Mucosa of stomach (tissue), 1 donor: ENCODE measurements around the gene VSTM4.

Experiments used
- H3K27me3 ChIP-seq: one replicate; pipeline ENCODE4 v1.7.0; 2013; ENCODE audit warnings: mild to moderate bottlenecking, low read length; ENCODE audit not compliant: control insufficient read depth, insufficient read depth
- H3K36me3 ChIP-seq: one replicate; pipeline ENCODE4 v1.7.0; 2013; ENCODE audit warnings: low read length; ENCODE audit not compliant: control insufficient read depth, insufficient read depth
- H3K4me1 ChIP-seq: one replicate; pipeline ENCODE4 v1.7.0; 2013; ENCODE audit warnings: mild to moderate bottlenecking, low read length; ENCODE audit not compliant: control insufficient read depth, insufficient read depth
- H3K4me3 ChIP-seq: one replicate; pipeline ENCODE4 v1.7.0; 2013; ENCODE audit warnings: low read length
- H3K9ac ChIP-seq: one replicate; pipeline ENCODE4 v1.7.0; 2013; ENCODE audit warnings: mild to moderate bottlenecking, low read length, moderate library complexity
- H3K9me3 ChIP-seq: one replicate; pipeline ENCODE4 v1.7.0; 2013; ENCODE audit warnings: mild to moderate bottlenecking, low read length, moderate library complexity; ENCODE audit not compliant: control insufficient read depth
- donor health status: Pancreatic carcinoma.

The VSTM4 gene

GRCh38 chr10:49153971-49154370 is 38.6 kb upstream of the VSTM4 start:
- no peak overlapping the region for H3K9ac ChIP-seq
- H3K4me1 ChIP-seq: no peaks in the 10 kb centered on the region
- H3K4me3 ChIP-seq: no peak overlapping the region
- no peaks in the 10 kb centered on the region for H3K9me3 ChIP-seq
- no peaks in the 10 kb centered on the region for H3K27me3 ChIP-seq
- H3K36me3 ChIP-seq: no peaks in the 10 kb centered on the region

DNA sequence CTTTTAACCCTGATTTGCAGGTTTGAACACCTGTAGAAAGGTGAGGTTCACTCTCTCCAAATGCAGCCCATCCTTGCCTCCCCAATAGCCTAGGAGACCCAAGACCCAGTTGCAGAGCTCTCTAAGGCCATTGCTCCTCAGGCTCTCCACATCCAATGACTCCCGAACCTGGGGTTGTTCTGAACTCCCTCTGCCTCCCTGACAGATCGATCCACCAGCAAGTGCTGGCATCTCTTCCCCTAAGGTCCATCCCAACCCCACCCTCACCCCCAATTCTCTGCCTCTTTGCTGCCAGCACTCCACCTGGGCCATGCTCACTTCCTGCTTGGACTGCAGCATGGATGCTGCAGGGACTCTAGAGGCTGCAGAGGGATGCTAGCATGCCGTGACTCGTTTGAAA is 37.8 kb upstream of the VSTM4 start:
- Histone ChIP-seq H3K9me3 (no peaks in the 10 kb centered on the region), H3K9ac (no peak overlapping the region), H3K36me3 (no peaks in the 10 kb centered on the region), H3K4me3 (no peak overlapping the region), H3K27me3 (no peaks in the 10 kb centered on the region), H3K4me1 (no peaks in the 10 kb centered on the region)

GRCh38 chr10:49152663-49153062 is 37.3 kb upstream of the VSTM4 start:
- no peaks in the 10 kb centered on the region for H3K4me1 ChIP-seq
- no peak overlapping the region for H3K4me3 ChIP-seq
- H3K27me3 ChIP-seq: no peaks in the 10 kb centered on the region
- no peak overlapping the region for H3K9ac ChIP-seq
- H3K36me3 ChIP-seq: no peaks in the 10 kb centered on the region
- H3K9me3 ChIP-seq: no peaks in the 10 kb centered on the region

DNA sequence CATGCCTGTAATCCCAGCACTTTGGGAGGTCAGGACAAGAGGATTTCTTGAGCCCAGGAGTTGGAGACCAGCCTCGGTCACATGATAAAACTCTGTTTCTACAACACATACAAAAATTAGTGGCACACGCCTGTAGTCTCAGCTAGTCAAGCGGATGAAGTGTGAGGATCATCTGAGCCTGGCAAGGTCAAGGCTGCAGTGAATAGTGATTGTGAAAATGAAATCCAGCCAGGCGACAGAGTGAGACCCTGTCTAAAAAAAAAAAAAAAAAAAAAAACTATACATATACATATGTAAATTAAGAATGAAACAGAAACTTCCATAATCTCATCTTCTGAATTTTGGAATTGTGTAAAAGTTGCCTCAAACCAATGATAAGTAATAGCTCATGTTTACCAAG is 36.7 kb upstream of the VSTM4 start:
- H3K27me3 ChIP-seq: no peaks in the 10 kb centered on the region
- H3K9ac ChIP-seq: no peak overlapping the region
- H3K36me3 ChIP-seq: no peaks in the 10 kb centered on the region
- no peaks in the 10 kb centered on the region for H3K9me3 ChIP-seq
- no peak overlapping the region for H3K4me3 ChIP-seq
- H3K4me1 ChIP-seq: no peaks in the 10 kb centered on the region

DNA sequence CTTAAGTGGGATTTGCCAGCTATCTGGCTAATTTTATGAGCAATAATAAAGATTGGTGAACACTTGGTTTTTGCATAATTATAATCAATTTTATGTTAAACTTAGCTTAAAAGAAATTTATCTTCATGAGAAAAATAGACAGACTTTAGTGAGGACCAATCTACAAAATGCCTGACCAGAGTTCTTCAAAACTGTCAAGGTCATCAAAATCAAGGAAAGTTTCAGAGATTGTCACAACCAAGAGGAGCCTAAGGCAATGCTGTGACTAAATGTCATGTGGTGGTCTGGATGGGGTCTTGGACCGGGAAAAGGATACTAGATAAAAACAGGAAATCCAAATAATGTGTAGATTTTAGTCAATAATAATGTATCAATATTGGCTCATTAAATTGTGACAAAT is 36.2 kb upstream of the VSTM4 start:
- Histone ChIP-seq H3K9me3 (no peaks in the 10 kb centered on the region), H3K4me1 (no peaks in the 10 kb centered on the region), H3K27me3 (no peaks in the 10 kb centered on the region)

GRCh38 chr10:49151025-49151445 is 35.7 kb upstream of the VSTM4 start:
- no peaks in the 10 kb centered on the region for H3K27me3 ChIP-seq
- H3K9me3 ChIP-seq: no peaks in the 10 kb centered on the region
- H3K4me1 ChIP-seq: no peaks in the 10 kb centered on the region
- no peak overlapping the region for H3K9ac ChIP-seq
- H3K36me3 ChIP-seq: no peaks in the 10 kb centered on the region
- no peak overlapping the region for H3K4me3 ChIP-seq

More for the DNA sequence above, 36.2 kb upstream of the VSTM4 start:
- Histone ChIP-seq H3K36me3 (no peaks in the 10 kb centered on the region), H3K4me3 (no peak overlapping the region), H3K9ac (no peak overlapping the region)

- Histone ChIP-seq H3K27me3 (no peaks in the 10 kb centered on the region), H3K4me1 (no peaks in the 10 kb centered on the region), H3K9ac (no peak overlapping the region), H3K9me3 (no peaks in the 10 kb centered on the region), H3K4me3 (no peak overlapping the region), H3K36me3 (no peaks in the 10 kb centered on the region)
Observed at GRCh38 chr10:49150426-49150825, 35.1 kb upstream of the VSTM4 start.

- H3K4me1 ChIP-seq: no peaks in the 10 kb centered on the region
- H3K9me3 ChIP-seq: no peaks in the 10 kb centered on the region
- no peaks in the 10 kb centered on the region for H3K27me3 ChIP-seq
- H3K4me3 ChIP-seq: no peak overlapping the region
- H3K36me3 ChIP-seq: no peaks in the 10 kb centered on the region
- no peak overlapping the region for H3K9ac ChIP-seq
Observed at GRCh38 chr10:49149881-49150280, 34.6 kb upstream of the VSTM4 start.

GRCh38 chr10:49144058-49144720 is 28.9 kb upstream of the VSTM4 start:
- Histone ChIP-seq H3K4me3 (no peak overlapping the region), H3K4me1 (no peaks in the 10 kb centered on the region), H3K9ac (no peak overlapping the region), H3K9me3 (no peaks in the 10 kb centered on the region), H3K27me3 (no peaks in the 10 kb centered on the region), H3K36me3 (no peaks in the 10 kb centered on the region)

DNA sequence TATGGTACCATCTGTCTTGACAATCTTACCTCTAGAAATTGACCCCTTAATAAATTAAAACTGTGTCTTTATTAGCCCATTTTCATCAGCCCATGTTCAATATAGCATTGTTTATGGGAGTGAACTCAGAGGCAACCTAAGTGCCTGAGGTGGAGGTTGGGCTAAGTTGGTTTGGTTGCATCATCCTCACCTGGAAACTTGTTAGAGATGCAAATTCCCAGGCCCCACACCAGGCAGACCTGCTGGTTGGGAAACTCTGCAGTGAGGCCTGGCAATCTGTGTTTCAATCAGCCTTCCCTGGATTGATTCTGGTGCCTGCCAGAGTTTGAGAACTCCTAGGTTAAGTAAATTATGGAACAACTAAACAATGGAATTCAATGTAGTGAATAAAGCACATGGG is 27.9 kb upstream of the VSTM4 start:
- Histone ChIP-seq H3K4me3 (no peak overlapping the region), H3K4me1 (no peaks in the 10 kb centered on the region), H3K9ac (no peak overlapping the region), H3K36me3 (no peaks in the 10 kb centered on the region), H3K27me3 (no peaks in the 10 kb centered on the region), H3K9me3 (no peaks in the 10 kb centered on the region)

GRCh38 chr10:49141541-49142332 is 26.4 kb upstream of the VSTM4 start:
- H3K36me3 ChIP-seq: no peaks in the 10 kb centered on the region
- no peaks in the 10 kb centered on the region for H3K27me3 ChIP-seq

GRCh38 chr10:49140304-49141177 is 25.2 kb upstream of the VSTM4 start:
- Histone ChIP-seq H3K9me3 (no peaks in the 10 kb centered on the region), H3K9ac (no peak overlapping the region), H3K4me3 (no peak overlapping the region), H3K27me3 (no peaks in the 10 kb centered on the region), H3K36me3 (no peaks in the 10 kb centered on the region), H3K4me1 (no peaks in the 10 kb centered on the region)

More at GRCh38 chr10:49141541-49142332, 26.4 kb upstream of the VSTM4 start:
- no peaks in the 10 kb centered on the region for H3K4me1 ChIP-seq
- H3K9ac ChIP-seq: no peak overlapping the region
- no peaks in the 10 kb centered on the region for H3K9me3 ChIP-seq
- H3K4me3 ChIP-seq: no peak overlapping the region
